Measurements from ENCODE around the gene TCERG1L. TPM values are rescaled to one million over a fixed set of nuclear protein-coding genes. Genes with fewer than 3 reads are reported as not detected.

TCERG1L gene
- total RNA-seq, 4 donors from 2014 or later: 0.42 to 1.3 TPM; not detected in 2

- Histone ChIP-seq H3K27ac (no peak overlapping the region), H3K36me3 (no peaks in the 10 kb centered on the region), H3K9me3 (no peaks in the 10 kb centered on the region), H3K27me3 (no peaks in the 10 kb centered on the region), H3K4me1 (peaks cover 0 to 3% (median 0%) of the 10 kb centered on the region in 4 donors), H3K4me3 (no peak overlapping the region)
- WGBS, 2 donors: 51 to 58% methylated on average over 7 of the region's 13 CpGs
- no peak for TF ChIP-seq EP300 (IDR thresholded peaks at IDR 0.05)
- TF ChIP-seq POLR2A (IDR thresholded peaks at IDR 0.05): no peak
- no peak for TF ChIP-seq CTCF (IDR thresholded peaks at IDR 0.05)
- DNase-seq (ENCODE audit: low spot score in 2 of 2): no peak
These were observed 137.3 kb downstream of the TCERG1L start for GRCh38 chr10:131174211-131174565.

DNA sequence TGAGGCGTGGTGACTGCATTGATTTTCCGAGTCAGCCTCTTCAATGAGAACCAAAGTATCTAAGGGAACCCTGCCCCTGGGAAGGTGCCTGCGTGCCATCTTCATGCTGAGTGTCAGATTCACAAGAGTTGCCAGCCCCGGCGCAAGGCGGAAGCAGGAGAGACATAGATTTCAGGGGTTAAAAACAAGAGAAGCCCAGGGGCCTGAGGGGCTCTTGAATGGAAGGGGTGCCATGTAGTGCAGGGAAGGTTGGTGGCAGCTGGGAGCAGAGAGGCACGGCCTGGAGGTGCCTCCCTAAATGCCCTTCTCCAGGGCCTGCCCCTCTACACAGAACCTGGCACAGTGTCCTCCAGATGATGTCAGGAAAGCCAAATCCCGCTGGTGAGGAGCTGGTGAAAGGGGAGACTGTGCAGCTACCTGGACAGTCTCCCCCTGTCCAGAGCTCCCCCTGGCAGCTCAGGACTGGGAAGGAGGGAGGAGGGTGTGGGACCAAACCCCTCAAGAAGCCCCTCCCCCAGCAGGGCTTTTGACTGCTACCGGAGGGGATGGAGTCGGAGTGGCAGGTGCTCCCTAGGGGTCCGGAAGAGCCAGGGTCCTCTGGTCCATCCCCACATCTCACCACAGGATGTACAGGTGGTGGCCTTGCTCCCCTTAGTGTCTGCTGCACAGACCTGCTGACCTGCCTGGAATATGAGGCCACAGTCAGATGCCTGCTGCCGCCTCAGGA lies 137.9 kb downstream of the TCERG1L start:
- 88% methylated on average over 8 to 12 of the region's 12 CpGs for WGBS, 2 donors
- no peak for DNase-seq (ENCODE audit: low spot score in 2 of 2)
- H3K36me3 ChIP-seq: no peaks in the 10 kb centered on the region
- no peak overlapping the region for H3K27ac ChIP-seq
- peaks cover 0 to 3% (median 0%) of the 10 kb centered on the region in 4 donors for H3K4me1 ChIP-seq
- TF ChIP-seq CTCF (IDR thresholded peaks at IDR 0.05) (no peak), POLR2A (IDR thresholded peaks at IDR 0.05) (no peak), EP300 (IDR thresholded peaks at IDR 0.05) (no peak)
- H3K27me3 ChIP-seq: no peaks in the 10 kb centered on the region
- no peaks in the 10 kb centered on the region for H3K9me3 ChIP-seq
- H3K4me3 ChIP-seq: no peak overlapping the region

- no peak for DNase-seq (ENCODE audit: low spot score in 2 of 2)
- no peak for TF ChIP-seq EP300 (IDR thresholded peaks at IDR 0.05)
- TF ChIP-seq CTCF (IDR thresholded peaks at IDR 0.05): no peak
- TF ChIP-seq POLR2A (IDR thresholded peaks at IDR 0.05): no peak
- WGBS, 2 donors: 83 to 89% methylated on average over 14 of the region's 14 CpGs
- Histone ChIP-seq H3K27ac (no peak overlapping the region), H3K9me3 (no peaks in the 10 kb centered on the region), H3K36me3 (no peaks in the 10 kb centered on the region), H3K4me3 (no peak overlapping the region), H3K4me1 (no peaks in the 10 kb centered on the region), H3K27me3 (no peaks in the 10 kb centered on the region)
These were observed 139.1 kb downstream of the TCERG1L start for GRCh38 chr10:131172433-131172832.

DNA sequence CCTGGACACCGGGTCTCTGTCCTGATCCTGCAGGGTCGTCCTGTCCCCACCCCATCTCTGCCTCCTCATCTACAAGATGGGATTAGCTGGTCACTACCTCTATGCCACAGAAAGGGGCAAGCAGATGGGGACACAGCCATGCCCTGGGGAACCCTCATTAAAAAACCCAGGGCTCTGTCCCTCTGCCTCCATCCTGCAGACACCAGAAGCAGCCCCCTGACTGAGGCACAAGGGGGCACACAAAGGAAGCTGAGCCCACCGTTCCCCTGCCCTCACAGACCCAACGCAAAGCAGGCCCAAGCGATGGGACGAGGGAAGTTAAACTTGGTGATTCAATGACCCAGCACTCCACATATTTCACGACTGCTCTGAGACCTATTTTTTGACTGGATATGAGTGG lies 142.4 kb downstream of the TCERG1L start:
- WGBS, 2 donors: 76% methylated on average over 7 of the region's 7 CpGs

More for the DNA sequence above, 142.4 kb downstream of the TCERG1L start:
- H3K27ac ChIP-seq: no peak overlapping the region
- no peak for TF ChIP-seq CTCF (IDR thresholded peaks at IDR 0.05)
- no peak for TF ChIP-seq EP300 (IDR thresholded peaks at IDR 0.05)
- no peak for TF ChIP-seq POLR2A (IDR thresholded peaks at IDR 0.05)
- H3K36me3 ChIP-seq: no peaks in the 10 kb centered on the region
- no peaks in the 10 kb centered on the region for H3K4me1 ChIP-seq
- DNase-seq (ENCODE audit: low spot score in 2 of 2): no peak
- no peaks in the 10 kb centered on the region for H3K9me3 ChIP-seq
- H3K4me3 ChIP-seq: no peak overlapping the region
- H3K27me3 ChIP-seq: no peaks in the 10 kb centered on the region

Measured in tibial nerve (tissue), 4 donors.